Measurements from ENCODE around the gene LINGO1.

The LINGO1 gene

DNA sequence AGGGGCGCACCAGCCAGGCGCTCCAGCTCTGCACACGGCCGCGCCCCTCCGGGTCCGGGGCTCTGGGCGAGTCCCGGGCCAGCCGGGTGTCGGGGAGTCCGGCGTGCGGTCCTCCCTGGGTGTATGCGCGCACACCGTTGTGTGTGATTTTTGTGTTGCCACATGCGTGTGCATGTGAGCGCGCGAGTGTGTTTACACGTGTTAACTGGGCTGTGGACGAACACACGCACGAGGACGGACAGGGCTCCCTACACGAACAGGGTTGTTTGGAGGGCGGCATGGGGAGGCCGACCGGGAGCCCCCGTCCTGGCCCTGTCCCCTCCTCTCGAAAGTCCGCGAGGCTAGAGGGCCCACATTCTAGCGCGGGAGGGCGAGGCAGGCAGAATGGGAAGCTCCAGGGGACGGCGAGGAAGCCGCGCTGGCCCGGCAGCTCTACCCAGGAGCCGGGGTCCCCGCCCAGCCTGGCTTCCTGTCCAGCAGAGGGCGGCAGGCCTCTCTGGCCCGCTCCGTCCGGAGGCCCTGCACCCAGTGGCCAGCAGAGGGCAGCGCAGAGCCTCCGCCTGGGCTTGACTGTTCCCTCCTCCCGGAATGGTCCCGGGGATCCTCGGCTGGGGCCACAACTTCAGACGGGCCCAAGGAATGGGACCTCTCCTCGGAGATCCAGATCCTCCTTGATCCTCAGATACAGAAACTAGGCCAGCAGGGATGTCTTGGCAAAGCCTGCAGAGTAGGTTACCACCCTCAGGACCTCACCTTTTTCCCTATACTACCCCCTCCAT lies 611 bp upstream of the LINGO1 start:
- peak overlapping the region; percentile 78 to 83 (median 79) for H3K4me3 Mint-ChIP-seq
- no peaks in the 10 kb centered on the region for H3K36me3 Mint-ChIP-seq (ENCODE audit: low read depth)
- peak overlapping the region in 1 of 3 experiments; percentile 59 for H3K27ac Mint-ChIP-seq
- TF ChIP-seq, protein P1, sequence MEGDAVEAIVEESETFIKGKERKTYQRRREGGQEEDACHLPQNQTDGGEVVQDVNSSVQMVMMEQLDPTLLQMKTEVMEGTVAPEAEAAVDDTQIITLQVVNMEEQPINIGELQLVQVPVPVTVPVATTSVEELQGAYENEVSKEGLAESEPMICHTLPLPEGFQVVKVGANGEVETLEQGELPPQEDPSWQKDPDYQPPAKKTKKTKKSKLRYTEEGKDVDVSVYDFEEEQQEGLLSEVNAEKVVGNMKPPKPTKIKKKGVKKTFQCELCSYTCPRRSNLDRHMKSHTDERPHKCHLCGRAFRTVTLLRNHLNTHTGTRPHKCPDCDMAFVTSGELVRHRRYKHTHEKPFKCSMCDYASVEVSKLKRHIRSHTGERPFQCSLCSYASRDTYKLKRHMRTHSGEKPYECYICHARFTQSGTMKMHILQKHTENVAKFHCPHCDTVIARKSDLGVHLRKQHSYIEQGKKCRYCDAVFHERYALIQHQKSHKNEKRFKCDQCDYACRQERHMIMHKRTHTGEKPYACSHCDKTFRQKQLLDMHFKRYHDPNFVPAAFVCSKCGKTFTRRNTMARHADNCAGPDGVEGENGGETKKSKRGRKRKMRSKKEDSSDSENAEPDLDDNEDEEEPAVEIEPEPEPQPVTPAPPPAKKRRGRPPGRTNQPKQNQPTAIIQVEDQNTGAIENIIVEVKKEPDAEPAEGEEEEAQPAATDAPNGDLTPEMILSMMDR (IDR thresholded peaks at IDR 0.05; ENCODE audit: unreplicated experiment in 3 of 3): peak; percentile 100
- H3K27me3 Mint-ChIP-seq (ENCODE audit: low read depth): peaks cover 58% of the 10 kb centered on the region
- H3K9me3 Mint-ChIP-seq: no peaks in the 10 kb centered on the region
- peaks cover 20% of the 10 kb centered on the region for H3K4me1 Mint-ChIP-seq

DNA sequence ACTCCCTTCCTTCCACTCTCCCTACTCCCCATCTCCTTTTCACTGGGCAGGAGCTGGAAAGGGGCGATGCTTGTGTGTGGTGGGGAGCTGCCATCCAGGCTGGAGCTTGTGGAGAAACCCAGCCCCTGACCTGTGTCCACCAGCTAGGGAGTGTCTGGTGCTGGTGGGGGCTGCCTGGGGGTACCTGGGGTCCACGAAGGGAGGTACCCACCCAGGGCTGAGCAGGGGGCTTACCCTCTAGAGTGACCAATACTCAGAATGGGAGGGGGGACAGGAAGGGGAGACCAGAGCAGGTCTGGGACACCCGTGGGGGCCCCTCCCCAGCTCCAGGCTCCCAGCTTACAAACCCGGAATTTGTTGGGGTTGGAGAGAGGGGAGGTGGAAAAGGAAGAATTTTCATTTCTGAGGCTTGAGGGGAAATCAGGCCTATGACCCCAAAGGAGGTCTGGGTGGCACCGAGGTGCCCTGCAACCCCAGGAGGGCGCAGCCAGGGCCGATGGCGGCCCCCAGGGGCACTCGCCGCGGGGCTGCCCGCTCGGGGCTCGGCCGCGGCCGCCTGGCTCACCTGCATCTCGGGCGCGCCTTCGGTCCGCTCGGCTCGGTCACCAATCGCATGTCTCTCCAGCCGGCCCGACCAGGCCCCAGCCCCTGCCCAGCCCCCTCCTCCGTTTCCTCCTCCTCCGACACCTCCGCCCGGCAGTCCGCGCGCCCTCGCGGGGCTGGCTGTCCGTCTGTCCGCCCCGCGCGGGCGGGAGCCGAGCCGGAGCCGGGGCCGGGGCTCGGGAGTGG lies 773 bp downstream of the LINGO1 start:
- H3K9me3 Mint-ChIP-seq: no peaks in the 10 kb centered on the region
- peak overlapping the region; percentile 58 to 86 (median 80) for H3K4me3 Mint-ChIP-seq
- no peaks in the 10 kb centered on the region for H3K36me3 Mint-ChIP-seq (ENCODE audit: low read depth)
- TF ChIP-seq, protein P1 (IDR thresholded peaks at IDR 0.05; ENCODE audit: unreplicated experiment in 3 of 3): no peak
- H3K27me3 Mint-ChIP-seq (ENCODE audit: low read depth): peaks cover 54% of the 10 kb centered on the region
- peak overlapping the region in 1 of 3 experiments; percentile 77 for H3K27ac Mint-ChIP-seq
- peaks cover 16% of the 10 kb centered on the region for H3K4me1 Mint-ChIP-seq

DNA sequence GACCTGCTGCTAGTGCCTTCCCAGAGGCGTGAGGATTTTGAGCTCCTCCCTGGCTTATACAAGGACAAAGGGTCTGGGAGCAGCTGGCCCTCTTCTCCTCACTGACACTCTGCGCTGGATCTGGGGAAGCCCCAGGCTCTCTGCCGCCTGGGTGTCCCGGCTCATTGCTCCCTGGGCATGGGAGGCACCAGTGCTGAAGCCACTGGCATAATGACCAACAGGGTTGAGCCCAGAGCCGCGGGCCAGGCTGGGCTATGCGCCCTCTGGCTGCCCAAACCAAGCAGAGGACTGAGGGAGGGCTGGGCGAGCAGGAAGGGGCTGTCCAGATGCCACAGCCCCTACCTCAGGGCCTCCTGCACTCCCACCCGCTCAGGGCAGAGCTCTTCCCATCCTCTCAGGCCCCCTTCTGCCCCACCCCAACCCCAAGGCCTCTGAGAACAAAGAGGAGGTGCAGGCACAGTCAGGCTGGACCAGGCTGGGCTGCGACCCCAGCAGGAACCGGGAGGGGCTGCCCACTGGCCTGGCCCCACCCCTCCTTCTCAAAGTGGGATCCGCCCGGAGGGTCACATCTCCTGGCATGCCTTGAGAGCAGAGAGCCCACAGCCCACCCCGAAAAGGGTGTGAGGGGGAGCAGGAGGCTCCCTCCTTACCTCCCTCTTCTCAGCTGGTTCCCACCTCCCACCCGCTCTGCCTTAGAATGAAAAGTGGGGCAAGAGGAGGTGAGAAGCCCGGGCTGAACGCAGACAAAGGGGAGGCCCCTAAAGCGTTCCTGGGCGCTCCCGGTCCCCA lies 1.6 kb downstream of the LINGO1 start:
- peak overlapping the region; percentile 80 to 86 (median 86) for H3K4me3 Mint-ChIP-seq
- no peaks in the 10 kb centered on the region for H3K9me3 Mint-ChIP-seq
- H3K27ac Mint-ChIP-seq: peak overlapping the region in 2 of 3 experiments; percentile 37 to 77

DNA sequence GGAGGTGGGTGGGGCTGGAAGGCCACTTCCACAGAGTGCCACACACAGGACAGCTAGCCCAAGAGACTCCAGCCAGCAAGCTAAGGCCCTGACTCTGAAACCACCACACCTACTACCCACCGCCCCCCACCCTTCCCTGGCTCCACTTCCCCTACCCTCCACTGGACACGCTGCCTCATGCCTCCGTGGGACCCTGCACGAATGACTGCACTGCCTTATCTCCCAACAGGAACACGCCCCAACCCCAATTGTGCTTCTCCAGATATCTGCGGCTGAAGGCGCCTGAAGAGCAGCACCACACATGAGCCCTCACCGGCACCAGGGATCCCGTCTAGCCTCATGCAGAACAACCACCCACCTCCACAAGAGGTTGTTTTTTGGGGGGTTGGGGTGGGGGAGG lies 2.7 kb downstream of the LINGO1 start:
- TF ChIP-seq, protein P1 (IDR thresholded peaks at IDR 0.05; ENCODE audit: unreplicated experiment in 3 of 3): no peak
- Mint-ChIP-seq H3K9me3 (no peaks in the 10 kb centered on the region), H3K27me3 (ENCODE audit: low read depth) (peaks cover 35% of the 10 kb centered on the region), H3K4me3 (peak overlapping the region; percentile 42 to 86 (median 80)), H3K27ac (no peak overlapping the region), H3K36me3 (ENCODE audit: low read depth) (no peaks in the 10 kb centered on the region), H3K4me1 (peaks cover 10% of the 10 kb centered on the region)

More for the DNA sequence above, 1.6 kb downstream of the LINGO1 start:
- TF ChIP-seq, protein P1 (IDR thresholded peaks at IDR 0.05; ENCODE audit: unreplicated experiment in 3 of 3): peak in 2 of 3 experiments; percentile 17 to 44
- Mint-ChIP-seq H3K36me3 (ENCODE audit: low read depth) (no peaks in the 10 kb centered on the region), H3K27me3 (ENCODE audit: low read depth) (peaks cover 46% of the 10 kb centered on the region), H3K4me1 (peaks cover 16% of the 10 kb centered on the region)

DNA sequence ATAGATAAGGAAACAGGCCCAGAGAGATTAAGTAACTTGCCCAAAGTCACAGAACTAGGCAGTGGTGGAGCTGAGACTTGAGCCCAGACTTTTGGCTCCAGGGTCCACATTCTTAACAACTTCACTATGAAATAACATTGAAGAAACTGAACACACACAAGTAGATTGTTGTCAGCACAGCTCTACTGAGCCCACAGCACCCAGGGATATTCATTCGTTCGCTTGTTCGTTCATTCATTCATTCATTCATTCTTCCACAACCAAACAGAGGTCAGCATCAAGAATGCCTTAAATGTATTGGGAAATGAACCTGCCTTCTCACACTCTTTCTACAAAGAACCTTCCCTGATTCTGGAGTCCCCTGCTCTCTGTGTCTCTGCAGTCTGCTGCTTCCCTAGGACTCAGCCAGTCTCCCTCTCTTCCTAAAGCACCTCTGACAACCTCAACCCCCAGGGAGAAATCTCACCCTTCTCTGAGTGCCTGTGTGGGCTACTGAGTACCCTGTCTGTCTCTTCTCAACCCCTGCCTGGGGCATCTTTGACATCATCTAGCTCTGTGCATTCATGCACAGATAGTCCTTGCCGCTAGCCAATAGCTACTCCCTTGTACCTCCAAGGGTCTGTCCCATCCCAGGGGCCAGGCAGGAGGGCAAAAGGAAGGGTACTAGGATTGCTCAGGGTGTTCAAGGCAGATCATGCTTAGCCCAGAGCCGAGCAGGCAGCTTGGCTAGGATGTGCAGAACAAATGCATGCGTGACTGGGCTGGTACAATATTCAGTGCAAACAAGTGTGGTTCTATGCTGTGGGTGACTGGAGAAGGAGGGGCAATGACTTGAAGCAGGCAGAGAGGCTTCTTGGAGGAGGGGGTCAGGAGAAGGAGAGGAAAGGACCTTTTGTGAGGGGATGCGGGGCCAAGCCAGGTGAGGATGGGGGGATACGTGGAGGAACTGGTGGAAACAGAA lies 3.4 kb downstream of the LINGO1 start:
- no peak overlapping the region for H3K27ac Mint-ChIP-seq
- H3K9me3 Mint-ChIP-seq: no peaks in the 10 kb centered on the region
- peaks cover 9% of the 10 kb centered on the region for H3K4me1 Mint-ChIP-seq
- H3K27me3 Mint-ChIP-seq (ENCODE audit: low read depth): peaks cover 33% of the 10 kb centered on the region
- H3K4me3 Mint-ChIP-seq: peak overlapping the region; percentile 40 to 69 (median 54)
- TF ChIP-seq, protein P1 (IDR thresholded peaks at IDR 0.05; ENCODE audit: unreplicated experiment in 3 of 3): no peak
- H3K36me3 Mint-ChIP-seq (ENCODE audit: low read depth): no peaks in the 10 kb centered on the region
